ENCODE measurements around the gene KDELR1. TPM values are rescaled to one million over a fixed set of nuclear protein-coding genes. Genes with fewer than 3 reads are reported as not detected.
A peak's percentile ranks its signal among the peaks of the same experiment; 100 is the strongest.

KDELR1 gene
- total RNA-seq, 1 donor from 2014 or later = 251 TPM

- H3K4me1 Mint-ChIP-seq (ENCODE audit: low read depth) = peaks cover 25% of the 10 kb centered on the region
- peaks cover 2% of the 10 kb centered on the region for H3K9me3 Mint-ChIP-seq (ENCODE audit: low read depth)
- TF ChIP-seq CTCF (IDR thresholded peaks at IDR 0.05) = no peak
- no peak overlapping the region for H3K27ac Mint-ChIP-seq (ENCODE audit: unreplicated experiment)
- no peaks in the 10 kb centered on the region for H3K27me3 Mint-ChIP-seq (ENCODE audit: low read depth)
- no peak for DNase-seq (ENCODE audit: low spot score)
- no peaks in the 10 kb centered on the region for H3K36me3 Mint-ChIP-seq (ENCODE audit: low read depth)
- no peak overlapping the region for H3K4me3 Mint-ChIP-seq (ENCODE audit: unreplicated experiment)
These were observed 9.9 kb upstream of the KDELR1 start for GRCh38 chr19:48401287-48401686.

DNA sequence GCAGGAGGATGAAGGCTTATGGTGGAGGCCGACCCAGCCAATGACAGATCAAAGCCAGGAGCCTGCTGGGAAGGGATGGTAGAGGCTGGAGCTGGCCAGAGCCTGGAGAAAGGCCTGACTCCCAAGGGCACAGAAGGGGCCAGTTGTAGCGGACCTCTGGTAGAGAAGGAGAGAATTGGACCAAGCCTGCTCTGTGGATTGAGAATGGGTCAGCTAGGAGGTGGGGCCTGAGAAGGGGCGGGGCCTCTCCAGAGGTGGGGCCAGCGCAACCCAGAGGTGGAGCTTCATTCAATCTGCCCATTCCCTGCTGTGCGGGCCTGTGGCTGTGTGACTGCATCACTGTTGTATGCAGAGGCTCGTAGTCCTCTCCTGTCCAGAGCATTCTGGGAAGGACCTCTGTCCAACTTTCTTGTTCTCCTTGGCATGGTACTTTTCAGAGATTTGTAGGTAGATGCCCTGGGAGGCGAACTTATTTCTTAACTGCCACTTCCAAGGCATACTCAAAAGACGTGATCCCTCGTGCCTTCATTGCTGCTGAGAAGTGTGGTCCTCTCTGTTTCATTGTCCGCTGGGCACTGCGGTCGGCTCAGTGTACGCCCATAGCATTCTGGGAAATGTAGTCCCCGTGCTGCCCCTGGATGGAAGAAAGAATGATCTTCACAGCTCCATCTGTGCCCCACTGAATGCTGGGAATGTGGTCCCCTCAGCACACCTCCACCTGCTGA lies 8.8 kb upstream of the KDELR1 start:
- Mint-ChIP-seq H3K9me3 (ENCODE audit: low read depth) (no peaks in the 10 kb centered on the region), H3K4me3 (ENCODE audit: unreplicated experiment) (peak overlapping the region; percentile 62), H3K4me1 (ENCODE audit: low read depth) (peaks cover 36% of the 10 kb centered on the region), H3K27ac (ENCODE audit: unreplicated experiment) (peak overlapping the region; percentile 91), H3K36me3 (ENCODE audit: low read depth) (no peaks in the 10 kb centered on the region), H3K27me3 (ENCODE audit: low read depth) (no peaks in the 10 kb centered on the region)
- DNase-seq (ENCODE audit: low spot score) = no peak
- no peak for TF ChIP-seq CTCF (IDR thresholded peaks at IDR 0.05)

- Mint-ChIP-seq H3K27ac (ENCODE audit: unreplicated experiment) (peak overlapping the region; percentile 91), H3K27me3 (ENCODE audit: low read depth) (no peaks in the 10 kb centered on the region), H3K4me1 (ENCODE audit: low read depth) (peaks cover 47% of the 10 kb centered on the region), H3K9me3 (ENCODE audit: low read depth) (no peaks in the 10 kb centered on the region), H3K36me3 (ENCODE audit: low read depth) (no peaks in the 10 kb centered on the region), H3K4me3 (ENCODE audit: unreplicated experiment) (peak overlapping the region; percentile 94)
- TF ChIP-seq CTCF (IDR thresholded peaks at IDR 0.05) = no peak
- DNase-seq (ENCODE audit: low spot score) = no peak
These were observed 7.3 kb upstream of the KDELR1 start for GRCh38 chr19:48398375-48399235.

- Mint-ChIP-seq H3K27me3 (ENCODE audit: low read depth) (no peaks in the 10 kb centered on the region), H3K27ac (ENCODE audit: unreplicated experiment) (peak overlapping the region; percentile 93), H3K36me3 (ENCODE audit: low read depth) (no peaks in the 10 kb centered on the region), H3K4me3 (ENCODE audit: unreplicated experiment) (peak overlapping the region; percentile 94), H3K4me1 (ENCODE audit: low read depth) (peaks cover 44% of the 10 kb centered on the region), H3K9me3 (ENCODE audit: low read depth) (no peaks in the 10 kb centered on the region)
- TF ChIP-seq CTCF (IDR thresholded peaks at IDR 0.05) = no peak
- no peak for DNase-seq (ENCODE audit: low spot score)
These were observed 6.7 kb upstream of the KDELR1 start for GRCh38 chr19:48398102-48398374.

DNA sequence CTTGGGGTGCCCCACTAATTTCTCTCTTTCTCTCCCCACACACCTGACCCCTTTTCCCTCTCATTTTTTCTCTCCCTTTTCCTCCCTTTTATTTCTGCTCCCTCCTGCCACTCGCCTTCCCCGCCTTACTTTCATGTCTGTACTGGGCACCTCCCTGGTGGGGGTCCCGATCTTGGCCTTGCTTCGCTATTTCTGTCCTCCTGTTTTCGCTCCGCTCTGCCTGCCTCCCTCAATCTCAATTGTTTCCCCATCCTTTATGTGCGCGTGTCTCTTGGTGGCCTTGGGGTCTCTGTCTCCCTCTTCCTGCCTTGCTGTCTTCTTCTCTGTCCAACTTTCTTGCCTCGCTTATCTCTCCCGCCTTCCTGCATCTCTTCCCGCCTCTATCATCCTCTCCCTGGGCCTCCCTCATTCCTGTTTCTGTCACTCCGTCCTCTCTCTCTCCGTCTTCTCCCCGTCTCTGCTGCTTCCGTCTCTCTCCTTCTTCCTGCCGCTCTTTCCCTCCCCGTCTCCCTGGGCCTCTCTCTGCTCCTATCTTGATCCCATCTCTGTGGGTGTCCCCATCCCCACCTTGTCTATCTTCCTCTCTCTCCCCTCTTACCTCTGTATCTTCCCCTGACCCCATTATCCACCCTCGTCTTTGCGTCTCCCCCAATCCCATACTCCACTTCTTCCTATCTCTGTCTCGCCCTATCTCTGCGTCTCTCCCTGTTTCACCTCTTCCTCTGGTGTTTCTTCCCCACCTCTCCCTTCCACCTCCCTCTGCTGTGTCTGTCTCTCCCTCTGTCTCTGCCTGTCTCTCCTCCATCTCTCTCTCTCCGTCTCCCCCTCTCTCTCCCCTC lies 6.1 kb upstream of the KDELR1 start:
- no peaks in the 10 kb centered on the region for H3K36me3 Mint-ChIP-seq (ENCODE audit: low read depth)
- TF ChIP-seq CTCF (IDR thresholded peaks at IDR 0.05) = no peak
- H3K9me3 Mint-ChIP-seq (ENCODE audit: low read depth) = no peaks in the 10 kb centered on the region
- no peak for DNase-seq (ENCODE audit: low spot score)
- H3K4me3 Mint-ChIP-seq (ENCODE audit: unreplicated experiment) = peak overlapping the region; percentile 94
- no peaks in the 10 kb centered on the region for H3K27me3 Mint-ChIP-seq (ENCODE audit: low read depth)
- peaks cover 47% of the 10 kb centered on the region for H3K4me1 Mint-ChIP-seq (ENCODE audit: low read depth)
- H3K27ac Mint-ChIP-seq (ENCODE audit: unreplicated experiment) = peak overlapping the region; percentile 93
